ENCODE measurements around the gene LHX4.
A peak's percentile ranks its signal among the peaks of the same experiment; 100 is the strongest.

DNA sequence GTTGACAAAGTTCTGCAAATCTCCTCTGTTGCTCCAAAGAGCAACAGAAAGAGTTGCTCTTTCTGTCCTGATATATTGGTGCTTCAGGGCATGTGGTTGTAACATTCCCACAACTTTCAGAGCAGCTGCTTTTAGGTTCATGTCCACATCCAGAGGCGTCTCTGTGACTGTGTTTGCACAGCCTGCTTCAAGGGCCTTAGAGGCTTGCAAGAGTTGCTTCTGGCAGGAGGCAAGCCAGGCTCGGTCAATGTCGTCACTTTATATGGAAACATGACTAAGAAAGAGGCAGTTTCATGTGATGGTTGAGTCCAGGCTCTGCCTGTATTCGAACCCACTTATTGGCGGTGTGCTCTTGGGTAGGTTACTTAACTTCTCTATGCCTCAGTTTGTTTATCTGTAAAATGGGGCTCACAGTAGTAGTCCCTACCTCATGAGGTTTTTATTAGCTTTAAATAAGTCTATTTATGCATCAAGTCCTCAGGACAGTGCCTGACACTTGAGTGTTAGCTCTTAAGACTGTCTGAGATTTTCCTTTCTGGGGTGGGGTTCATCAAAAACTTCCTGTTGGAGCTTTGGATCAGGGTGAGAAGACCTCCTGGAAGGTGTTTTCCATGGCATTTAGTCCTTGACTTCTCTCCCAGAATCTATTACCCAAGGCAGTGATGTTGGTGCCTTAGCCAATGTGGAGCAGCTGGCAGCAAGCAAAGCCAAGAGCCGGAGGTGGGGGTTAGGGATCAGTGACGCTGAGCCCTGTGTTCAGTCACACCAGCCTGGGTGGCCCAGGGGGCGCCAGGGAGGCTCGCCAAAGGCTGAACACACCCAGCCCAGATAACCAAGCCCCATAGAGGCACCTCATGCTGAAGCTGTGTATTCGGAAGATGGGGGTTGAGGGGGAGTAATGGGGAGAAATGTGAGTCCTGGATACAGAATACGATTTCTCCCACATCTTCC is 18.9 kb downstream of the LHX4 start:
- TF ChIP-seq, protein P1, sequence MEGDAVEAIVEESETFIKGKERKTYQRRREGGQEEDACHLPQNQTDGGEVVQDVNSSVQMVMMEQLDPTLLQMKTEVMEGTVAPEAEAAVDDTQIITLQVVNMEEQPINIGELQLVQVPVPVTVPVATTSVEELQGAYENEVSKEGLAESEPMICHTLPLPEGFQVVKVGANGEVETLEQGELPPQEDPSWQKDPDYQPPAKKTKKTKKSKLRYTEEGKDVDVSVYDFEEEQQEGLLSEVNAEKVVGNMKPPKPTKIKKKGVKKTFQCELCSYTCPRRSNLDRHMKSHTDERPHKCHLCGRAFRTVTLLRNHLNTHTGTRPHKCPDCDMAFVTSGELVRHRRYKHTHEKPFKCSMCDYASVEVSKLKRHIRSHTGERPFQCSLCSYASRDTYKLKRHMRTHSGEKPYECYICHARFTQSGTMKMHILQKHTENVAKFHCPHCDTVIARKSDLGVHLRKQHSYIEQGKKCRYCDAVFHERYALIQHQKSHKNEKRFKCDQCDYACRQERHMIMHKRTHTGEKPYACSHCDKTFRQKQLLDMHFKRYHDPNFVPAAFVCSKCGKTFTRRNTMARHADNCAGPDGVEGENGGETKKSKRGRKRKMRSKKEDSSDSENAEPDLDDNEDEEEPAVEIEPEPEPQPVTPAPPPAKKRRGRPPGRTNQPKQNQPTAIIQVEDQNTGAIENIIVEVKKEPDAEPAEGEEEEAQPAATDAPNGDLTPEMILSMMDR (IDR thresholded peaks at IDR 0.05; ENCODE audit: control extremely low read depth in 1 of 3, insufficient read depth in 1 of 3, low read depth in 1 of 3, low read length in 3 of 3): peak; percentile 60 to 69 (median 65)
- TF ChIP-seq POLR2AphosphoS5 (IDR thresholded peaks at IDR 0.05; ENCODE audit: low read depth, low read length) (no peak), KDM5A (IDR thresholded peaks at IDR 0.05; ENCODE audit: low read length) (no peak), RAD21 (IDR thresholded peaks at IDR 0.05 in 1 of 2, conservative IDR thresholded peaks at IDR 0.05 in 1 of 2; ENCODE audit: low read depth in 2 of 2, low read length in 2 of 2) (peak; percentile 50 to 57), CREB1 (IDR thresholded peaks at IDR 0.05) (no peak), TBP (IDR thresholded peaks at IDR 0.05; ENCODE audit: low read depth, low read length) (no peak), EZH2 (IDR thresholded peaks at IDR 0.05; ENCODE audit: low read depth, low read length, severe bottlenecking) (no peak), SP4 (IDR thresholded peaks at IDR 0.05; ENCODE audit: low read length) (no peak), BCL11A (IDR thresholded peaks at IDR 0.05; ENCODE audit: low read depth in 2 of 2, low read length in 2 of 2) (no peak), PHF8 (conservative IDR thresholded peaks at IDR 0.05; ENCODE audit: low read depth, low read length) (no peak), JUN (IDR thresholded peaks at IDR 0.05; ENCODE audit: low read depth, low read length) (no peak)

Data from H1 (cell line).